Heart left ventricle (tissue), 16 donors: ENCODE data around the gene GALNT12. TPM values are rescaled to one million over a fixed set of nuclear protein-coding genes. Genes with fewer than 3 reads are reported as not detected.

ENCODE experiments used
- ATAC-seq, 4 donors: fragments of 200-7000 bp; cut with Tn5 transposase; one replicate each; pipeline ENCODE4 v1.9.1; 2020 to 2022; ENCODE audit warnings: moderate library complexity in 4 of 4, mild to moderate bottlenecking in 3 of 4, moderate number of reproducible peaks in 1 of 4
- DNase-seq, 5 donors: peaks; one replicate each; pipeline ENCODE4 v3.0.0-alpha.2; 2020
- H3K27ac ChIP-seq, 12 donors: fragments of 200-600 bp; sonication (generic) in 4 of 12; one replicate each; pipeline versions ENCODE4 v1.5.0 to v1.8.0; 2016 to 2022; ENCODE audit warnings: mild to moderate bottlenecking in 2 of 12
- H3K27me3 ChIP-seq, 9 donors: fragments of 200-600 bp; sonication (generic) in 2 of 9; one replicate each; pipeline versions ENCODE4 v1.5.1 to v1.8.0; 2016 to 2022; ENCODE audit warnings: mild to moderate bottlenecking in 3 of 9
- H3K36me3 ChIP-seq, 9 donors: fragments of 200-600 bp; sonication (generic) in 2 of 9; one replicate each; pipeline versions ENCODE4 v1.5.0 to v1.8.0; 2018 to 2022; ENCODE audit warnings: mild to moderate bottlenecking in 2 of 9
- H3K4me1 ChIP-seq, 12 donors: fragments of 200-600 bp; sonication (generic) in 4 of 12; one replicate each; pipeline versions ENCODE4 v1.5.0 to v1.8.0; 2016 to 2022; ENCODE audit warnings: mild to moderate bottlenecking in 3 of 12
- H3K4me3 ChIP-seq, 12 donors: fragments of 200-600 bp; sonication (generic) in 4 of 12; one replicate each; pipeline versions ENCODE4 v1.5.0 to v1.8.0; 2017 to 2022; ENCODE audit warnings: mild to moderate bottlenecking in 9 of 12, moderate library complexity in 4 of 12
- H3K9me3 ChIP-seq, 12 donors: fragments of 200-600 bp; sonication (generic) in 4 of 12; one replicate each; pipeline versions ENCODE4 v1.5.0 to v1.8.0; 2016 to 2022; ENCODE audit warnings: mild to moderate bottlenecking in 1 of 12
- CTCF ChIP-seq, 12 donors: fragments of 200-600 bp; sonication (generic) in 4 of 12; IDR thresholded peaks; one replicate each; pipeline versions ENCODE4 v1.5.0 to v1.8.0; 2018 to 2022; ENCODE audit warnings: antibody characterized with exemption in 12 of 12, mild to moderate bottlenecking in 5 of 12
- POLR2A ChIP-seq, 2 donors: fragments of 450-650 bp; IDR thresholded peaks; one replicate each; pipeline ENCODE4 v1.6.1; 2017; ENCODE audit warnings: antibody characterized with exemption in 2 of 2, mild to moderate bottlenecking in 2 of 2, moderate library complexity in 2 of 2
- WGBS, 4 donors: extraction: QIAGEN DNeasy Blood & Tissue Kit in 2 of 4; methylation state at CpG; one replicate each; pipeline versions ENCODE4 v1.1.5 to v1.1.7; 2013 to 2018; 5-methylcytosine and 5-hydroxymethylcytosine counted together
- intact Hi-C, 10 donors: fragments of 100-400 bp; cut with DNase I; formaldehyde crosslinking; loops; one replicate each; pipeline versions ENCODE4 v1.11.1 to v1.14.2; 2022
- polyA plus RNA-seq, 2 donors: library from polyadenylated mRNA; stranded (reverse); fragments of 200-250 nt; gene quantifications; one replicate each; pipeline ENCODE4 v1.2.3, GENCODE V29; 2013
- total RNA-seq, 9 donors: library from RNA; depleted of rRNA in 2 of 9; stranded (reverse); fragments of >200 nt in 2 of 9; fragmentation: NEBNext Ultra II Directional in 3 of 9; extraction: Animal tissue kit (Norgen Biotek cat#: 25700) in 3 of 9; gene quantifications; one replicate each; pipeline versions ENCODE4 v1.1.0 to v1.2.4, GENCODE V29; 2016 to 2023
- donor health status: ischemic (EF 13 %, LVEDD 7.1; RV severe dilation, severe dysfunction).
- donor health status: healthy with polysubstance abuse.
- donor health status: DM: no; HTN: yes; CAD: no.
- donor health status: DM: no; HTN: no; CAD: no.
- donor health status: ischemic (EF 25% LVEDD 6.9; RV normal size, moderate dysfunction).
- donor health status: ischemic (EF 25% LVEDD 5.7; RV mildly dilated, moderate dysfunction).
- donor health status: healthy.
- donor health status: DM: yes; HTN: yes; CAD: no.
- donor health status: ischemic (EF 35%, LVEDD 5.7; RV mildly dilated, moderate dysfunction).
- donor health status: nonischemic (EF 11% LVEDD 7.7; RV severe dilation, severe dysfunction).
- donor health status: DM: yes; HTN: yes; CAD: no.
- donor health status: PGD.
- donor health status: ischemic (EF 29% LVEDD 5.4; RV normal size, mild dysfunction).
- donor health status: nonischemic (EF 23%, LVEDD 6.1; RV moderate dilation, normal function).

Gene GALNT12
- total and polyA plus RNA-seq, 11 donors, result 0.23 to 4.7 (median 0.44) TPM

- Histone ChIP-seq H3K4me3 (peak overlapping the region in 1 of 12 donors; percentile 62), H3K36me3 (no peaks in the 10 kb centered on the region), H3K9me3 (no peaks in the 10 kb centered on the region), H3K27ac (peak overlapping the region in 1 of 12 donors; percentile 78), H3K4me1 (peaks cover 0 to 9% (median 3%) of the 10 kb centered on the region in 12 donors), H3K27me3 (no peaks in the 10 kb centered on the region)
- DNase-seq (no peak), ATAC-seq (no peak)
- TF ChIP-seq CTCF (IDR thresholded peaks at IDR 0.05), result no peak
- TF ChIP-seq POLR2A (IDR thresholded peaks at IDR 0.05), result no peak
- intact Hi-C loops, result loop anchor here in 8 of 10 donors (2.0 to 5.0 kb wide), 6 partner anchors 149 to 293 kb away; no protein-coding TSS in a partner anchor
- WGBS, 4 donors, result 88 to 97% (median 97%) methylated on average over 4 of the region's 4 CpGs
Observed at GRCh38 chr9:98849563-98849962, 42.1 kb downstream of the GALNT12 start.

GRCh38 chr9:98850851-98851729, 43.6 kb downstream of the GALNT12 start:
- TF ChIP-seq POLR2A (IDR thresholded peaks at IDR 0.05), result no peak
- TF ChIP-seq CTCF (IDR thresholded peaks at IDR 0.05), result no peak
- no peak overlapping the region for H3K4me3 ChIP-seq
- H3K4me1 ChIP-seq, result peaks cover 0 to 9% (median 3%) of the 10 kb centered on the region in 12 donors
- peak overlapping the region in 1 of 12 donors; percentile 78 for H3K27ac ChIP-seq
- ATAC-seq (no peak), DNase-seq (no peak)
- intact Hi-C loops, result loop anchor here in 1 of 10 donors (5.0 kb wide), 1 partner anchor 161 kb away; no protein-coding TSS in a partner anchor
- WGBS, 4 donors, result 91 to 95% (median 93%) methylated on average over 11 of the region's 11 CpGs
- no peaks in the 10 kb centered on the region for H3K36me3 ChIP-seq
- H3K9me3 ChIP-seq, result peaks cover 0 to 6% (median 0%) of the 10 kb centered on the region in 12 donors
- no peaks in the 10 kb centered on the region for H3K27me3 ChIP-seq

- WGBS, 4 donors, result 79 to 86% (median 82%) methylated on average over 6 of the region's 6 CpGs
Observed at GRCh38 chr9:98851730-98852459, 44.4 kb downstream of the GALNT12 start.

More at GRCh38 chr9:98851730-98852459, 44.4 kb downstream of the GALNT12 start:
- Histone ChIP-seq H3K4me1 (peaks cover 0 to 11% (median 5%) of the 10 kb centered on the region in 12 donors), H3K4me3 (no peak overlapping the region), H3K36me3 (no peaks in the 10 kb centered on the region), H3K27ac (peak overlapping the region in 1 of 12 donors; percentile 8), H3K27me3 (no peaks in the 10 kb centered on the region), H3K9me3 (peaks cover 0 to 11% (median 0%) of the 10 kb centered on the region in 12 donors)
- no peak for ATAC-seq
- no peak for DNase-seq
- TF ChIP-seq POLR2A (IDR thresholded peaks at IDR 0.05), result no peak
- no peak for TF ChIP-seq CTCF (IDR thresholded peaks at IDR 0.05)
- intact Hi-C loops, result loop anchor here in 1 of 10 donors (5.0 kb wide), 1 partner anchor 160 kb away; no protein-coding TSS in a partner anchor
